Fibroblast of lung (primary cell): ENCODE data around the gene ETV1.

Experiments
- CTCF ChIP-seq, 2 donors: IDR thresholded peaks in 1 of 2; conservative IDR thresholded peaks in 1 of 2; 1 replicate in 1 of 2; 2 replicates in 1 of 2; pipeline ENCODE4 v1.5.1; 2011 to 2012; ENCODE audit warnings: low read length in 2 of 2, control low read depth in 1 of 2, inconsistent platforms in 1 of 2, low read depth in 1 of 2, mild to moderate bottlenecking in 1 of 2
- EZH2 ChIP-seq: IDR thresholded peaks from 2 replicates; pipeline ENCODE4 v1.5.1; 2012; ENCODE audit warnings: low read length, control low read depth, mild to moderate bottlenecking; ENCODE audit errors: missing control alignments

- no peak for TF ChIP-seq CTCF (conservative IDR thresholded peaks at IDR 0.05 in 1 of 2, IDR thresholded peaks at IDR 0.05 in 1 of 2; ENCODE audit: low read depth in 1 of 2, low read length in 2 of 2)
- no peak for TF ChIP-seq EZH2
Measured at GRCh38 chr7:14023838-14024237, 34.4 kb upstream of the ETV1 start.
